Prostate gland (tissue), 2 donors: ENCODE data around the gene RFXANK.

Source experiments
- CTCF ChIP-seq, 4 experiments: fragments of 200-600 bp in 2 of 4; fragments of 450-650 bp in 2 of 4; sonication (generic) in 2 of 4; IDR thresholded peaks; 1 replicate in 3 of 4; 2 replicates in 1 of 4; pipeline ENCODE4 v1.5.1; 2016 to 2019; ENCODE audit warnings: antibody characterized with exemption in 4 of 4, mild to moderate bottlenecking in 2 of 4, moderate library complexity in 2 of 4
- POLR2A ChIP-seq: fragments of 450-650 bp; IDR thresholded peaks from one replicate; pipeline ENCODE4 v1.6.1; 2016; ENCODE audit warnings: antibody characterized with exemption, mild to moderate bottlenecking

- TF ChIP-seq CTCF (IDR thresholded peaks at IDR 0.05) (no peak), POLR2A (no peak)
These were observed 34.2 kb upstream of the RFXANK start for GRCh38 chr19:19157808-19158207.
